ENCODE measurements around the gene CDIP1.

The CDIP1 gene

DNA sequence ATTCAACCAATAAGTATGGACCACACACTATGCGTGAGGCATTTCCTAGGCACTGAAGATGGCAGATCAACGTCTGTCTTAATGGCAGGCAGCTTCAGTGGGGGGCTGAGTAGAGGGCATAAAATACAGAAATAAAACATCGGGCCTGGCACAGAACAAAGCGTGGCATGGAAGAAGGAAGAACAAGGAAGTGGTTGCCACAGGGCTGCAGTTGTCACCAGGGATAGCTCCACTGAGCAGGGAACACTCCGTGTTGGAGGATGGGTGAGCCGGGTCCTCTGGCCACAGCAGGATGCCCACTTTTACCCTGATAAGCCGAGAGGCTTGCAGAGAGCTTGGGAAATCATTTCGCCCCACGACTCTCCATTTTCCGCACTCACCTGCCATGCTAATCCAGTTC lies 6.3 kb downstream of the CDIP1 start:
- TF ChIP-seq, protein P1, sequence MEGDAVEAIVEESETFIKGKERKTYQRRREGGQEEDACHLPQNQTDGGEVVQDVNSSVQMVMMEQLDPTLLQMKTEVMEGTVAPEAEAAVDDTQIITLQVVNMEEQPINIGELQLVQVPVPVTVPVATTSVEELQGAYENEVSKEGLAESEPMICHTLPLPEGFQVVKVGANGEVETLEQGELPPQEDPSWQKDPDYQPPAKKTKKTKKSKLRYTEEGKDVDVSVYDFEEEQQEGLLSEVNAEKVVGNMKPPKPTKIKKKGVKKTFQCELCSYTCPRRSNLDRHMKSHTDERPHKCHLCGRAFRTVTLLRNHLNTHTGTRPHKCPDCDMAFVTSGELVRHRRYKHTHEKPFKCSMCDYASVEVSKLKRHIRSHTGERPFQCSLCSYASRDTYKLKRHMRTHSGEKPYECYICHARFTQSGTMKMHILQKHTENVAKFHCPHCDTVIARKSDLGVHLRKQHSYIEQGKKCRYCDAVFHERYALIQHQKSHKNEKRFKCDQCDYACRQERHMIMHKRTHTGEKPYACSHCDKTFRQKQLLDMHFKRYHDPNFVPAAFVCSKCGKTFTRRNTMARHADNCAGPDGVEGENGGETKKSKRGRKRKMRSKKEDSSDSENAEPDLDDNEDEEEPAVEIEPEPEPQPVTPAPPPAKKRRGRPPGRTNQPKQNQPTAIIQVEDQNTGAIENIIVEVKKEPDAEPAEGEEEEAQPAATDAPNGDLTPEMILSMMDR (conservative IDR thresholded peaks at IDR 0.05): no peak
- no peak for TF ChIP-seq ZFX (IDR thresholded peaks at IDR 0.05)
- no peak overlapping the region for H3K27ac ChIP-seq

- H3K27ac ChIP-seq: no peak overlapping the region
- TF ChIP-seq, protein P1 (conservative IDR thresholded peaks at IDR 0.05): no peak
Observed at GRCh38 chr16:4531811-4532210, 6.8 kb downstream of the CDIP1 start.

GRCh38 chr16:4529085-4530060 lies 9.2 kb downstream of the CDIP1 start:
- no peak for TF ChIP-seq ZFX (IDR thresholded peaks at IDR 0.05)
- TF ChIP-seq, protein P1 (conservative IDR thresholded peaks at IDR 0.05): no peak
- H3K27ac ChIP-seq: no peak overlapping the region

GRCh38 chr16:4525634-4526277 lies 12.8 kb downstream of the CDIP1 start:
- no peak for TF ChIP-seq ZFX (IDR thresholded peaks at IDR 0.05)
- TF ChIP-seq, protein P1 (conservative IDR thresholded peaks at IDR 0.05): no peak
- H3K27ac ChIP-seq: no peak overlapping the region

- no peak for TF ChIP-seq ZFX (IDR thresholded peaks at IDR 0.05)
- TF ChIP-seq, protein P1 (conservative IDR thresholded peaks at IDR 0.05): no peak
- no peak overlapping the region for H3K27ac ChIP-seq
Observed at GRCh38 chr16:4525069-4525468, 13.5 kb downstream of the CDIP1 start.

GRCh38 chr16:4524571-4524970 lies 14.0 kb downstream of the CDIP1 start:
- no peak overlapping the region for H3K27ac ChIP-seq
- TF ChIP-seq ZFX (IDR thresholded peaks at IDR 0.05): no peak
- TF ChIP-seq, protein P1 (conservative IDR thresholded peaks at IDR 0.05): no peak

GRCh38 chr16:4523686-4524085 lies 14.9 kb downstream of the CDIP1 start:
- TF ChIP-seq, protein P1 (conservative IDR thresholded peaks at IDR 0.05): no peak
- TF ChIP-seq ZFX (IDR thresholded peaks at IDR 0.05): no peak
- no peak overlapping the region for H3K27ac ChIP-seq
